Ovary (tissue), 9 donors: Measurements from ENCODE around the gene IGFBPL1. TPM values are rescaled to one million over a fixed set of nuclear protein-coding genes. Genes with fewer than 3 reads are reported as not detected.

ENCODE experiments used
- DNase-seq, 5 donors: peaks; one replicate each; pipeline ENCODE4 v3.0.0-alpha.2; 2019 to 2020
- H3K27ac ChIP-seq, 2 donors: fragments of 200-600 bp; one replicate each; pipeline versions ENCODE4 v1.5.1 to v1.8.0; 2019 to 2022
- H3K27me3 ChIP-seq: fragments of 200-600 bp; one replicate; pipeline ENCODE4 v1.8.0; 2022
- H3K36me3 ChIP-seq: fragments of 200-600 bp; sonication (generic); one replicate; pipeline ENCODE4 v1.5.1; 2019
- H3K4me1 ChIP-seq: one replicate; pipeline ENCODE4 v1.8.1; 2013; ENCODE audit warnings: mild to moderate bottlenecking, moderate library complexity; ENCODE audit not compliant: insufficient read depth
- H3K4me3 ChIP-seq: fragments of 200-600 bp; sonication (generic); one replicate; pipeline ENCODE4 v1.5.1; 2017
- H3K9me3 ChIP-seq, 2 donors: fragments of 200-600 bp in 1 of 2; sonication (generic) in 1 of 2; one replicate each; pipeline versions ENCODE4 v1.5.1 to v1.8.1; 2013 to 2019; ENCODE audit warnings: mild to moderate bottlenecking in 1 of 2, moderate library complexity in 1 of 2
- CTCF ChIP-seq, 3 donors: fragments of 450-650 bp in 2 of 3; fragments of 200-600 bp in 1 of 3; IDR thresholded peaks; one replicate each; pipeline versions ENCODE4 v1.5.1 to v1.8.0; 2016 to 2022; ENCODE audit warnings: antibody characterized with exemption in 3 of 3, mild to moderate bottlenecking in 1 of 3
- EP300 ChIP-seq: sonication (generic); formaldehyde crosslinking; IDR thresholded peaks from one replicate; pipeline ENCODE4 v1.6.1; 2017; ENCODE audit warnings: antibody characterized with exemption
- POLR2A ChIP-seq: fragments of 450-650 bp; IDR thresholded peaks from one replicate; pipeline ENCODE4 v1.6.1; 2017; ENCODE audit warnings: antibody characterized with exemption, mild to moderate bottlenecking, moderate library complexity
- WGBS, 3 donors: extraction: QIAGEN DNeasy Blood & Tissue Kit in 1 of 3; methylation state at CpG; one replicate each; pipeline versions ENCODE4 v1.1.5 to v1.1.7; 2013 to 2017; 5-methylcytosine and 5-hydroxymethylcytosine counted together
- intact Hi-C, 4 donors: fragments of 100-400 bp; cut with DNase I; formaldehyde crosslinking; loops; one replicate each; pipeline versions ENCODE4 v1.11.0 to v1.15.1; 2022 to 2023
- polyA plus RNA-seq, 2 donors: library from polyadenylated mRNA; stranded (reverse); fragments of 200-250 nt in 1 of 2; fragments of 350-450 nt in 1 of 2; fragmentation: Illumina TruSeq in 1 of 2; extraction: RNeasy Lipid Tissue Mini Kit (QIAGEN cat#74804) in 1 of 2; gene quantifications; one replicate each; pipeline ENCODE4 v1.2.3, GENCODE V29; 2013 to 2014
- total RNA-seq, 7 donors: library from RNA; depleted of rRNA in 2 of 7; stranded (reverse); fragments of >200 nt in 2 of 7; fragmentation: NEBNext Ultra II Directional in 3 of 7; extraction: Animal tissue kit (Norgen Biotek cat#: 25700) in 3 of 7; gene quantifications; one replicate each; pipeline versions ENCODE4 v1.1.0 to v1.2.4, GENCODE V29; 2016 to 2023
- donor health status: DM: no; HTN: no; CAD: no; lungs with moderate emphysema.
- donor health status: DM: no; HTN: no; CAD: no.
- donor health status: Bipolar disorder and iron deficiency.
- donor health status: DM: yes; HTN: yes; CAD: no.
- donor health status: DM: no; HTN: no; CAD: no.
- donor health status: DM: yes; HTN: yes; CAD: no.

The IGFBPL1 gene
- total and polyA plus RNA-seq, 9 donors: 0.28 to 0.42 (median 0.31) TPM; not detected in 6

DNA sequence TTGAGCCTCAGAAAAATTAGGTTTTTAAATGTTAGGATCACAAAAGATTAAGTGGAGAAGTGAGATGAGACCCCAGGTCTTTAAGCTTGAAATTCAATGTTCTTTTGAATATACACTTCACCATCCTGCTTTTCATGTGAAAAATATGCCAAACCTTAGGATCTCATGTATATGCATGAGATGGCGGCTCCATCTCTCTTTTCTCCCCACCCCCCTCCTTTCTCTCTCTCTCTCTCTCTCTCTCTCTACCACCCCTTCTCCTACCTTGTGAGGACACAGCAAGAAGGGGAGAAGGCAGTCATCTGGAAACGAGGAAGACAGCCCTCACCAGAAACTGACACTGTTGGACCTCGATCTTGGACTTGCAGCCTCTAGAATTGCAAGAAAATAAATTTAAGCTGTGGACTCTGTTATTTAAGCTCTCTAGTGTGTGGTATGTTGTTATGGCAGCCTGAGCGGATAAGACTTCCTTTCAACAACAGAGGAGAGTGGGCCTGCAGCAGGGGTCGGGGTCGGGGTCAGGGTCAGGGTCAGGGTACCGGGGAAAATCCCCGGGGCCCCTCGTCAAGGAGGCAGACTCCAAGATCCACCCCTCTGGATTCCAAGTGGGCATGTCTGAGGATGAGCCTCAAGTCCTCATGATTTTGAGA lies 48.1 kb downstream of the IGFBPL1 start:
- no peak overlapping the region for H3K4me3 ChIP-seq
- no peaks in the 10 kb centered on the region for H3K9me3 ChIP-seq
- H3K4me1 ChIP-seq: peaks cover 10% of the 10 kb centered on the region
- intact Hi-C loops: loop anchor here in 1 of 4 donors (10.0 kb wide), 1 partner anchor 891 kb away; the partner anchor contains the start of gene POLR1E
- no peaks in the 10 kb centered on the region for H3K36me3 ChIP-seq
- H3K27me3 ChIP-seq: no peaks in the 10 kb centered on the region
- no peak for DNase-seq
- WGBS, 3 donors: 27 to 30% (median 28%) methylated on average over 9 of the region's 9 CpGs
- H3K27ac ChIP-seq: peak overlapping the region in 1 of 2 donors; percentile 57
- no peak for TF ChIP-seq EP300
- TF ChIP-seq POLR2A: no peak
- TF ChIP-seq CTCF (IDR thresholded peaks at IDR 0.05): no peak

- Histone ChIP-seq H3K4me1 (peaks cover 10% of the 10 kb centered on the region), H3K27me3 (no peaks in the 10 kb centered on the region), H3K27ac (peak overlapping the region in 1 of 2 donors; percentile 57), H3K36me3 (no peaks in the 10 kb centered on the region), H3K4me3 (no peak overlapping the region), H3K9me3 (no peaks in the 10 kb centered on the region)
- intact Hi-C loops: loop anchor here in 1 of 4 donors (10.0 kb wide), 1 partner anchor 891 kb away; the partner anchor contains the start of gene POLR1E
- 78 to 82% (median 80%) methylated on average over 10 of the region's 10 CpGs for WGBS, 3 donors
- TF ChIP-seq CTCF (IDR thresholded peaks at IDR 0.05): no peak
- no peak for TF ChIP-seq EP300
- TF ChIP-seq POLR2A: no peak
- no peak for DNase-seq
Observed at GRCh38 chr9:38375572-38375963, 48.7 kb downstream of the IGFBPL1 start.

DNA sequence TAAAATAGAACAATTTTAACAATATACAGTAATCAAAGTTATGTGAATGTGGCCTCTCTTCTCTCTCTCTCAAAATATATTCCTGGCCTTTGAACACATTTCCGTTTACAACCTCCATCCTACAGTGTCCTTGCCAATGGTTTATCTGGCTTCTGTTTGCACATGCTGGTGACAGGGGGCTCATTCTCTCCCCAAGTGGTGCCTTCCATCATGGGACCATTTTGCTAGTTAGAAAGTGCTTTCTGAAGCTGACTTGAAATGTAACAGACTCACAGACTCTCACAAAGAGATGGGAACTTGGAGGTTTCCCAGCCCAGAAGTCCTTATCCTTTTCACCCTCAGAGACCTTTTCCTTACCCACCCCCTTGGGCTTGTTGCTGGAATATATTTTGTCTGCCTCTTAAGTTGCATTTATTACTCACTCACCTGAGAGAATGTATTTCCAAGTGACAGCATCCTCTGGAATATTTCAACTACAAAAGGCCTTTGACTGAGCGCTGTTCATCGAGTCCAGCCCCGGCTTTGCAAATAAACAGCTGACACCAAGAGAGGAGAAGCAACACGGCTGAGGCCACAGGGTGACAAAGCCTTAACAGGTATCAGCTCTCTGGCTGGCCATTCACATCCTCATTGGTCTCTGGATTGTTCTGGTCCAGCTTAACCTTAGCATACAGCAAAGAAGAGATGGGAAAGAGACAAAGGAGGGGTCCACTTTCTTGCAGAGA lies 49.2 kb downstream of the IGFBPL1 start:
- 84 to 86% (median 85%) methylated on average over 5 of the region's 5 CpGs for WGBS, 3 donors

GRCh38 chr9:38373679-38374078 lies 50.6 kb downstream of the IGFBPL1 start:
- no peak for TF ChIP-seq POLR2A
- no peaks in the 10 kb centered on the region for H3K9me3 ChIP-seq
- H3K36me3 ChIP-seq: no peaks in the 10 kb centered on the region
- intact Hi-C loops: loop anchor here in 1 of 4 donors (10.0 kb wide), 1 partner anchor 889 kb away; the partner anchor contains the start of gene POLR1E
- peaks cover 10% of the 10 kb centered on the region for H3K4me1 ChIP-seq
- H3K27ac ChIP-seq: no peak overlapping the region
- no peaks in the 10 kb centered on the region for H3K27me3 ChIP-seq
- no peak overlapping the region for H3K4me3 ChIP-seq
- DNase-seq: no peak
- WGBS, 3 donors: 82 to 93% (median 87%) methylated on average over 3 of the region's 3 CpGs

More for the DNA sequence above, 49.2 kb downstream of the IGFBPL1 start:
- H3K4me3 ChIP-seq: no peak overlapping the region
- no peaks in the 10 kb centered on the region for H3K36me3 ChIP-seq
- TF ChIP-seq POLR2A (no peak), EP300 (no peak), CTCF (IDR thresholded peaks at IDR 0.05) (no peak)
- H3K4me1 ChIP-seq: peaks cover 10% of the 10 kb centered on the region
- no peak overlapping the region for H3K27ac ChIP-seq
- no peaks in the 10 kb centered on the region for H3K9me3 ChIP-seq
- DNase-seq: no peak
- intact Hi-C loops: loop anchor here in 1 of 4 donors (10.0 kb wide), 1 partner anchor 890 kb away; the partner anchor contains the start of gene POLR1E
- H3K27me3 ChIP-seq: no peaks in the 10 kb centered on the region
